HEK293 (cell line): ENCODE data around the gene RBM22.

Source experiments
- CTCF ChIA-PET: fragments of 350-600 bp; formaldehyde crosslinking; extraction: SDS; loops from one replicate; lab custom pipeline; 2021; ENCODE audit warnings: antibody characterized with exemption; lab: Yijun Ruan, JAX
- POLR2A ChIA-PET: fragments of 300-600 bp; formaldehyde crosslinking; extraction: SDS; loops from one replicate; lab custom pipeline; 2020; ENCODE audit warnings: antibody characterized with exemption, inconsistent platforms; lab: Yijun Ruan, JAX
- H3K27ac ChIP-seq: fragments of 200-500 bp; sonication (Bioruptor generic); 2 replicates; pipeline ENCODE4 v1.5.1; 2014; ENCODE audit warnings: low read depth, low read length, control low read depth, inconsistent platforms; ENCODE audit errors: extremely low read depth
- H3K36me3 ChIP-seq, 2 experiments: fragments of 200-500 bp in 1 of 2; sonication (Bioruptor generic) in 1 of 2; 1 replicate in 1 of 2; 2 replicates in 1 of 2; pipeline ENCODE4 v1.5.1; 2014 to 2017; ENCODE audit warnings: inconsistent platforms in 2 of 2, low read length in 2 of 2; ENCODE audit not compliant: control insufficient read depth in 2 of 2, insufficient read depth in 1 of 2
- H3K4me1 ChIP-seq: fragments of 200-500 bp; sonication (Bioruptor generic); 2 replicates; pipeline ENCODE4 v1.5.1; 2014; ENCODE audit warnings: mild to moderate bottlenecking, low read length, inconsistent platforms; ENCODE audit not compliant: control insufficient read depth, insufficient read depth
- H3K4me3 ChIP-seq: 2 replicates; pipeline ENCODE4 v1.5.1; 2011; ENCODE audit warnings: low read depth, mild to moderate bottlenecking, control low read depth, low read length, moderate library complexity
- H3K9me3 ChIP-seq: fragments of 200-500 bp; sonication (Bioruptor generic); 2 replicates; pipeline ENCODE4 v1.5.1; 2014; ENCODE audit warnings: low read depth, low read length, inconsistent platforms; ENCODE audit not compliant: control insufficient read depth, insufficient read depth
- EGR2 ChIP-seq: fragments of 450-650 bp; formaldehyde crosslinking; IDR thresholded peaks from 2 replicates; pipeline ENCODE4 v1.5.1; 2016; ENCODE audit warnings: low read depth, missing biosample characterization, missing genetic modification characterization
- GLIS1 ChIP-seq: fragments of 450-650 bp; formaldehyde crosslinking; IDR thresholded peaks from 2 replicates; pipeline ENCODE4 v1.5.1; 2016; ENCODE audit warnings: missing biosample characterization, missing genetic modification characterization
- OSR2 ChIP-seq: fragments of 450-650 bp; formaldehyde crosslinking; IDR thresholded peaks from 2 replicates; pipeline ENCODE4 v1.5.1; 2016; ENCODE audit warnings: missing biosample characterization, missing genetic modification characterization
- PRDM4 ChIP-seq: fragments of 450-650 bp; formaldehyde crosslinking; IDR thresholded peaks from 2 replicates; pipeline ENCODE4 v1.5.1; 2017; ENCODE audit warnings: missing biosample characterization, missing genetic modification characterization
- YY2 ChIP-seq: fragments of 450-650 bp; formaldehyde crosslinking; IDR thresholded peaks from 2 replicates; pipeline ENCODE4 v1.5.1; 2016; ENCODE audit warnings: missing biosample characterization, missing genetic modification characterization
- ZBTB48 ChIP-seq: fragments of 450-650 bp; formaldehyde crosslinking; IDR thresholded peaks from 2 replicates; pipeline ENCODE4 v1.5.1; 2016; ENCODE audit warnings: missing biosample characterization, missing genetic modification characterization
- ZFHX2 ChIP-seq: fragments of 450-650 bp; formaldehyde crosslinking; conservative IDR thresholded peaks from 2 replicates; pipeline ENCODE4 v1.5.1; 2016; ENCODE audit warnings: missing biosample characterization, missing genetic modification characterization
- ZIC2 ChIP-seq: fragments of 450-650 bp; formaldehyde crosslinking; IDR thresholded peaks from 2 replicates; pipeline ENCODE4 v1.5.1; 2016; ENCODE audit warnings: missing biosample characterization, missing genetic modification characterization
- ZNF112 ChIP-seq: fragments of 450-650 bp; formaldehyde crosslinking; IDR thresholded peaks from 2 replicates; pipeline ENCODE4 v1.5.0; 2017; ENCODE audit warnings: missing biosample characterization, missing genetic modification characterization
- ZNF184 ChIP-seq: fragments of 450-650 bp; IDR thresholded peaks from 2 replicates; pipeline ENCODE4 v1.5.1; 2018; ENCODE audit warnings: missing biosample characterization, mild to moderate bottlenecking, missing genetic modification characterization
- ZNF223 ChIP-seq: fragments of 450-650 bp; formaldehyde crosslinking; IDR thresholded peaks from 2 replicates; pipeline ENCODE4 v1.5.1; 2016; ENCODE audit warnings: missing biosample characterization, missing genetic modification characterization
- ZNF248 ChIP-seq: fragments of 450-650 bp; formaldehyde crosslinking; IDR thresholded peaks from 2 replicates; pipeline ENCODE4 v1.5.1; 2017; ENCODE audit warnings: missing biosample characterization, missing genetic modification characterization
- ZNF350 ChIP-seq: fragments of 450-650 bp; formaldehyde crosslinking; IDR thresholded peaks from 2 replicates; pipeline ENCODE4 v1.5.0; 2017; ENCODE audit warnings: missing biosample characterization, mild to moderate bottlenecking, missing genetic modification characterization
- ZNF354C ChIP-seq: fragments of 450-650 bp; formaldehyde crosslinking; IDR thresholded peaks from 2 replicates; pipeline ENCODE4 v1.5.1; 2016; ENCODE audit warnings: missing biosample characterization, missing genetic modification characterization, low read depth, borderline replicate concordance
- ZNF398 ChIP-seq: fragments of 450-650 bp; formaldehyde crosslinking; IDR thresholded peaks from 2 replicates; pipeline ENCODE4 v1.5.1; 2017; ENCODE audit warnings: missing biosample characterization, missing genetic modification characterization
- ZNF488 ChIP-seq: fragments of 450-650 bp; formaldehyde crosslinking; IDR thresholded peaks from 2 replicates; pipeline ENCODE4 v1.5.1; 2016; ENCODE audit warnings: missing biosample characterization, missing genetic modification characterization
- ZNF548 ChIP-seq: fragments of 450-650 bp; formaldehyde crosslinking; IDR thresholded peaks from 2 replicates; pipeline ENCODE4 v1.5.1; 2016; ENCODE audit warnings: missing biosample characterization, missing genetic modification characterization
- ZNF580 ChIP-seq: fragments of 450-650 bp; formaldehyde crosslinking; IDR thresholded peaks from 2 replicates; pipeline ENCODE4 v1.5.1; 2016; ENCODE audit warnings: missing biosample characterization, missing genetic modification characterization
- ZNF639 ChIP-seq: fragments of 450-650 bp; formaldehyde crosslinking; IDR thresholded peaks from 2 replicates; pipeline ENCODE4 v1.5.1; 2016; ENCODE audit warnings: missing biosample characterization, missing genetic modification characterization
- ZNF830 ChIP-seq: fragments of 450-650 bp; IDR thresholded peaks from 2 replicates; pipeline ENCODE4 v1.5.0; 2018; ENCODE audit warnings: missing biosample characterization, missing genetic modification characterization, low read depth, mild to moderate bottlenecking, moderate library complexity
- ZNF843 ChIP-seq: fragments of 450-650 bp; formaldehyde crosslinking; IDR thresholded peaks from 2 replicates; pipeline ENCODE4 v1.5.1; 2016; ENCODE audit warnings: missing biosample characterization, missing genetic modification characterization

Gene RBM22

GRCh38 chr5:150676578-150676977 is 24.3 kb downstream of the RBM22 start (continued):
- TF ChIP-seq ZNF580 (no peak), OSR2 (no peak)
- TF ChIP-seq, all 188 proteins: peak for 0

GRCh38 chr5:150675069-150675468 is 25.8 kb downstream of the RBM22 start:
- no peaks in the 10 kb centered on the region; a peak in 1 of 3 replicates for H3K36me3 ChIP-seq
- ChIA-PET CTCF (interaction anchor here (0.9 to 1.4 kb wide), 3 partner anchors 48 to 217 kb away, joined by 3 to 6 read pairs (median 3); no protein-coding TSS in a partner anchor), POLR2A (interaction anchor here (1.0 kb wide), 1 partner anchor 26 kb away, joined by 3 read pairs; the partner anchor contains the start of gene RBM22)
- H3K27ac ChIP-seq: no peak overlapping the region
- no peak overlapping the region for H3K4me3 ChIP-seq
- no peaks in the 10 kb centered on the region for H3K9me3 ChIP-seq
- H3K4me1 ChIP-seq: no peaks in the 10 kb centered on the region; the same call in 1 of the 2 replicates
- TF ChIP-seq EGR2 (tag by site-specific recombination): peak; percentile 68
- TF ChIP-seq ZNF830: no peak
- TF ChIP-seq ZFHX2 (tag by site-specific recombination): peak; percentile 68
- TF ChIP-seq, all 188 proteins: peak for 2

- ChIA-PET CTCF (interaction anchor here (0.9 to 1.3 kb wide), 4 partner anchors 48 to 126 kb away, joined by 3 read pairs; no protein-coding TSS in a partner anchor), POLR2A (interaction anchor here (1.0 kb wide), 1 partner anchor 27 kb away, joined by 3 read pairs; the partner anchor contains the start of gene RBM22)
- Histone ChIP-seq H3K36me3 (no peaks in the 10 kb centered on the region), H3K27ac (no peak overlapping the region), H3K4me3 (no peak overlapping the region), H3K4me1 (no peaks in the 10 kb centered on the region; the same call in 1 of the 2 replicates), H3K9me3 (no peaks in the 10 kb centered on the region)
- no peak for TF ChIP-seq ZNF843 (tag by site-specific recombination)
- TF ChIP-seq ZNF488 (tag by site-specific recombination): no peak
- no peak for TF ChIP-seq ZNF398 (tag by site-specific recombination)
- no peak for TF ChIP-seq ZNF639 (tag by site-specific recombination)
- no peak for TF ChIP-seq OSR2
- 0 out of 2 replicates have a peak, but pooled peaks have one; percentile 22 for TF ChIP-seq ZNF223
- no peak; the same call in 1 of the 2 replicates for TF ChIP-seq ZIC2
- TF ChIP-seq GLIS1: peak; percentile 42
- TF ChIP-seq ZNF248: no peak
- TF ChIP-seq YY2 (tag by site-specific recombination): no peak
- TF ChIP-seq ZNF184 (tag by site-specific recombination): no peak
- no peak for TF ChIP-seq ZNF112 (tag by site-specific recombination)
- TF ChIP-seq ZNF548: no peak
- no peak for TF ChIP-seq ZNF354C (tag by site-specific recombination)
- no peak for TF ChIP-seq PRDM4 (tag by site-specific recombination)
- TF ChIP-seq ZBTB48 (tag by site-specific recombination): 0 out of 2 replicates have a peak, but pooled peaks have one; percentile 7
- TF ChIP-seq ZNF350: no peak
These were observed 26.5 kb downstream of the RBM22 start for GRCh38 chr5:150674341-150674821.
